Mesodermal cell (in vitro differentiated cells): ENCODE data around the gene UGT1A7.

Source experiments
- H3K27ac ChIP-seq: 2 replicates; pipeline ENCODE4 v1.7.0; 2013; ENCODE audit warnings: mild to moderate bottlenecking, low read depth, low read length, moderate library complexity; ENCODE audit not compliant: severe bottlenecking
- H3K36me3 ChIP-seq: 2 replicates; pipeline ENCODE4 v1.7.1; 2013; ENCODE audit warnings: mild to moderate bottlenecking, low read length, moderate library complexity; ENCODE audit not compliant: control insufficient read depth, insufficient read depth
- H3K4me1 ChIP-seq: one replicate; pipeline ENCODE4 v1.7.1; 2013; ENCODE audit warnings: mild to moderate bottlenecking, low read length; ENCODE audit not compliant: insufficient read depth, control insufficient read depth, poor library complexity, severe bottlenecking
- H3K4me3 ChIP-seq: 2 replicates; pipeline ENCODE4 v1.7.0; 2013; ENCODE audit warnings: low read length, control low read depth, mild to moderate bottlenecking; ENCODE audit not compliant: insufficient read depth, poor library complexity, severe bottlenecking; ENCODE audit errors: extremely low read depth
- H3K9me3 ChIP-seq: 2 replicates; pipeline ENCODE4 v1.7.1; 2013; ENCODE audit warnings: mild to moderate bottlenecking, low read length, moderate library complexity; ENCODE audit not compliant: control insufficient read depth
- WGBS, 2 experiments: methylation state at CpG; one replicate each; pipeline ENCODE4 v1.1.5; 2013; ENCODE audit warnings: missing lambda C conversion rate in 2 of 2; ENCODE audit not compliant: insufficient coverage in 2 of 2; 5-methylcytosine and 5-hydroxymethylcytosine counted together

The UGT1A7 gene

DNA sequence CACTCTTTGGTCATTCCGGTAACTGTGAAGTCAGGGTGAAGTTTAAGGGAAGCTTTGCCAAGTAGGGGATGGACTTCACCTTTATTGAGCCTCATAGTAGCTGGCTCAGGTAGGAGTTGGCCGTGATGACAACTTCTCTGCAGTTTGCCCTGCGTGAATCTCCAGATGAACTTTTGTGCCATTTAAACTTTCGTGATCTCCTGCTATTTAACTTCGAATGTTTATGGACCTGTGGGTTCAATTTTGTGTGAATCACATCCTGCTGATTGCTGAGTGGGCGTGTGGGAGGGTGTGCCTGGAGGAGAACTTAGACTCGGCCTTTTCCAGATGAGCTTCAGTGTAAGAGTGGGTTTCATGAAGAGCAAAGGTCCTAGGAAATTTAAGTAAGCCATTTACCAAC is 82.6 kb downstream of the UGT1A7 start:
- Histone ChIP-seq H3K27ac (no peak overlapping the region), H3K9me3 (no peaks in the 10 kb centered on the region), H3K4me1 (no peaks in the 10 kb centered on the region), H3K36me3 (no peaks in the 10 kb centered on the region), H3K4me3 (no peak overlapping the region)
- 86% methylated on average over 5 to 7 of the region's 7 CpGs for WGBS, 2 experiments

DNA sequence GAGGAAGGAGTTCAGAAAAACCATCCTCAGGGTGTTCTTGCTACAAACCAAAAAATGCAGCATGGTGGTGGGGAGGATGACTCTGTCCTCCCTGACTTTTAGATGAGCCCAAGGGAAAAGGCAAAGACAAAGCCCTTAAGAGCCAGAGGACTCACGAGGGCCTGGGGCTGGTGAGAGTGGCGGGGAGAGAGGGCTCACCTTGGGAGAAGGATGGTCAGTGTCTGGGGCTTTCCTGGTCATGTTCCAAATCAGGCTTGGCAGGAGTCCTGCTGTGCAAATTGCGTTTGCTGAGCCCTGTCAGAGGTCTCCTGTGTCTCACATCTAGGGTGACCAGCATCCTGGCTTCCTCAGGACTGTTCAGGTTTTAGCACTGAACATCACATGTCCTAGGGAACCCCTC is 83.1 kb downstream of the UGT1A7 start:
- Histone ChIP-seq H3K36me3 (no peaks in the 10 kb centered on the region), H3K9me3 (no peaks in the 10 kb centered on the region), H3K4me1 (no peaks in the 10 kb centered on the region), H3K27ac (no peak overlapping the region), H3K4me3 (no peak overlapping the region)
- 67 to 79% methylated on average over 1 to 3 of the region's 3 CpGs for WGBS, 2 experiments

GRCh38 chr2:233766416-233766815 is 84.7 kb downstream of the UGT1A7 start:
- Histone ChIP-seq H3K9me3 (no peaks in the 10 kb centered on the region), H3K27ac (no peak overlapping the region), H3K4me1 (no peaks in the 10 kb centered on the region), H3K36me3 (no peaks in the 10 kb centered on the region), H3K4me3 (no peak overlapping the region)
- 80 to 89% methylated on average over 1 to 2 of the region's 4 CpGs for WGBS, 2 experiments

- H3K36me3 ChIP-seq, result no peaks in the 10 kb centered on the region
- no peak overlapping the region for H3K27ac ChIP-seq
- no peaks in the 10 kb centered on the region for H3K9me3 ChIP-seq
- H3K4me1 ChIP-seq, result no peaks in the 10 kb centered on the region
- no peak overlapping the region for H3K4me3 ChIP-seq
- WGBS, 2 experiments, result 66 to 73% methylated on average over 1 to 3 of the region's 4 CpGs
Observed at GRCh38 chr2:233768076-233768475, 86.4 kb downstream of the UGT1A7 start.

- no peak overlapping the region for H3K4me3 ChIP-seq
- WGBS, 2 experiments, result 89 to 94% methylated on average over 9 of the region's 9 CpGs
- H3K4me1 ChIP-seq, result no peaks in the 10 kb centered on the region
- no peaks in the 10 kb centered on the region for H3K9me3 ChIP-seq
- no peaks in the 10 kb centered on the region for H3K36me3 ChIP-seq
- H3K27ac ChIP-seq, result no peak overlapping the region
Observed at GRCh38 chr2:233769260-233769659, 87.6 kb downstream of the UGT1A7 start.

DNA sequence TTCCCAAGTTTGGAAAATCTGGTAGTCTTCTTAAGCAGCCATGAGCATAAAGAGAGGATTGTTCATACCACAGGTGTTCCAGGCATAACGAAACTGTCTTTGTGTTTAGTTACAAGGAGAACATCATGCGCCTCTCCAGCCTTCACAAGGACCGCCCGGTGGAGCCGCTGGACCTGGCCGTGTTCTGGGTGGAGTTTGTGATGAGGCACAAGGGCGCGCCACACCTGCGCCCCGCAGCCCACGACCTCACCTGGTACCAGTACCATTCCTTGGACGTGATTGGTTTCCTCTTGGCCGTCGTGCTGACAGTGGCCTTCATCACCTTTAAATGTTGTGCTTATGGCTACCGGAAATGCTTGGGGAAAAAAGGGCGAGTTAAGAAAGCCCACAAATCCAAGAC is 90.5 kb downstream of the UGT1A7 start:
- no peak overlapping the region for H3K4me3 ChIP-seq
- peaks cover 4% of the 10 kb centered on the region for H3K9me3 ChIP-seq
- H3K27ac ChIP-seq, result no peak overlapping the region
- no peaks in the 10 kb centered on the region for H3K36me3 ChIP-seq
- H3K4me1 ChIP-seq, result no peaks in the 10 kb centered on the region
- 89 to 95% methylated on average over 14 to 15 of the region's 16 CpGs for WGBS, 2 experiments

- H3K4me3 ChIP-seq, result no peak overlapping the region
- 88 to 90% methylated on average over 4 to 5 of the region's 5 CpGs for WGBS, 2 experiments
- H3K9me3 ChIP-seq, result peaks cover 4% of the 10 kb centered on the region
- H3K4me1 ChIP-seq, result no peaks in the 10 kb centered on the region
- no peaks in the 10 kb centered on the region for H3K36me3 ChIP-seq
- H3K27ac ChIP-seq, result no peak overlapping the region
Observed at GRCh38 chr2:233772583-233772982, 90.9 kb downstream of the UGT1A7 start.

- H3K36me3 ChIP-seq, result no peaks in the 10 kb centered on the region
- WGBS, 2 experiments, result 93 to 100% methylated on average over 3 to 5 of the region's 5 CpGs
- no peaks in the 10 kb centered on the region for H3K4me1 ChIP-seq
- H3K27ac ChIP-seq, result no peak overlapping the region
- H3K9me3 ChIP-seq, result peaks cover 4% of the 10 kb centered on the region
- H3K4me3 ChIP-seq, result no peak overlapping the region
Observed at GRCh38 chr2:233773854-233774253, 92.2 kb downstream of the UGT1A7 start.

DNA sequence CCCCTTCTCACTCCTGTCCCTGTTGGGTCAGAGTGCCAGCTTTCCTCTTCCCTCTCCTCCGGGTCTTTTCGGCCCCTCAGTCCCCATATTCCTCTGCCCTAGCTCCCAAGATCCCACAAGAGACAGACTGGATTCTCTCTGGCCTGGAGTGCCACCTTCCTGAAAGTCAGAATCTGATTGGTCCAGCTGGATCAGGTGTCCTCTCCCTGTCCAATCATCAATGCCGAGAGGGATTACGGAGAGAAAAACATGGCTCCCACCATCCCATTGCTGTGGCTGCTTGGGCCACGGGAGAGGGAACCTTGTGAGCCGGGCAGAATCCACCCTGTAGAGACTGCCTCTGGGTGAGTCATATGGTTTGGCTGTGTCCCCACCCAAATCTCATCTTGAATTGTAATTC is 93.7 kb downstream of the UGT1A7 start:
- Histone ChIP-seq H3K4me3 (no peak overlapping the region), H3K36me3 (no peaks in the 10 kb centered on the region), H3K4me1 (no peaks in the 10 kb centered on the region), H3K9me3 (peaks cover 4% of the 10 kb centered on the region), H3K27ac (no peak overlapping the region)
- WGBS, 2 experiments, result 87 to 89% methylated on average over 5 to 6 of the region's 6 CpGs

GRCh38 chr2:233778030-233778429 is 96.3 kb downstream of the UGT1A7 start, which contains the start of gene MROH2A:
MROH2A (plus strand) TSS chr2:233778330; CDS start chr2:233779359, 1,029 bp downstream.
- no peak within 1 kb of the TSS for H3K4me3 ChIP-seq
- H3K4me1 ChIP-seq, result no peaks in the 10 kb centered on the region
- no peaks in the 10 kb centered on the region for H3K36me3 ChIP-seq
- peaks cover 4% of the 10 kb centered on the region for H3K9me3 ChIP-seq
- no peak within 1 kb of the TSS for H3K27ac ChIP-seq
- WGBS, 2 experiments, result 50 to 80% methylated on average over 1 to 2 of the region's 2 CpGs

- WGBS, 2 experiments, result 91 to 96% methylated on average over 3 of the region's 4 CpGs
- Histone ChIP-seq H3K36me3 (no peaks in the 10 kb centered on the region), H3K4me1 (no peaks in the 10 kb centered on the region), H3K9me3 (peaks cover 4% of the 10 kb centered on the region), H3K4me3 (no peak overlapping the region), H3K27ac (no peak overlapping the region)
Observed at GRCh38 chr2:233779722-233780121, 98.0 kb downstream of the UGT1A7 start.
